CD4-positive, alpha-beta T cell treated with Interleukin-6 for 4 hours (primary cell): ENCODE data around the gene DHRSX.
"Not testable (repeated sequence)": the region's sequence is repeated elsewhere in the genome, so short reads cannot be mapped to it uniquely, and the experiment has no call there.

Source experiments
- DNase-seq: peaks from one replicate; pipeline ENCODE4 v3.0.0-alpha.2; 2020; ENCODE audit warnings: mixed read lengths

DHRSX gene

DNA sequence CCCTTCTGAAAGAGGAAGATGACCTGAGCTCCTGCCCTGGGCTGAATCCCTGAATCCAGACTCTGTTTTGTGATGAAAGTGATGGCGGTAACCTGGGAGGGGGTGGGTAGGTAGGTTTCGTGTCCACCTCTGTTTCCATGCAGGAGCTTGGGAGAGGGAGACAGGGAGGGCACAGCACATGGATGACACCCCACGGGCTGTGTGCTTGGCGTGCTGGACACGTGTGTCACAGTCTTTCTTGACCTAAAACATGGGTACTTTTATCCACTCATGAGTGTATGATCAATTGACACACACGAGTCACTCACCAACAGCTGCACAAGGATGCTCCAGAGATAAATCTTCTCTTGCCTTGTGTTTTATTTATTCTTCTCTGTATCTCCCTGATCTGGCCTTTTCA, 111.5 kb downstream of the DHRSX start:
- no peak for DNase-seq

DNA sequence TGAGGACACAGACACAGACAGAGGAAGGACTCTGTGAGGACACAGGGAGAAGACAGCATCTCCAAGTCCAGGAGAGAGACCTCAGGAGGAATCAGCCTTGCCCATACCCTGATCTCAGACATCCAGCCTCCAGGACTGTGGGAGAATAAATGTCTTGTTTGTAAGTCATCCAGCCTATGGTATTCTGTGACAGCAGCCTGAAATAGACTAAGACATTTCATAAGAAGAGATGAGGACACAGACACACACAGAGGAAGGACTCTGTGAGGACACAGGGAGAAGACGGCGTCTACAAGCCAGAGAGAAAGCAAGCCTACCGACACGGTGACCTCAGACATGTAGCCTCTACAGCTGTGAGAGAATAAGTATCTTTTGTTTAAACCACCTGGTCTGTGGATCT, 112.1 kb downstream of the DHRSX start:
- no peak for DNase-seq

DNA sequence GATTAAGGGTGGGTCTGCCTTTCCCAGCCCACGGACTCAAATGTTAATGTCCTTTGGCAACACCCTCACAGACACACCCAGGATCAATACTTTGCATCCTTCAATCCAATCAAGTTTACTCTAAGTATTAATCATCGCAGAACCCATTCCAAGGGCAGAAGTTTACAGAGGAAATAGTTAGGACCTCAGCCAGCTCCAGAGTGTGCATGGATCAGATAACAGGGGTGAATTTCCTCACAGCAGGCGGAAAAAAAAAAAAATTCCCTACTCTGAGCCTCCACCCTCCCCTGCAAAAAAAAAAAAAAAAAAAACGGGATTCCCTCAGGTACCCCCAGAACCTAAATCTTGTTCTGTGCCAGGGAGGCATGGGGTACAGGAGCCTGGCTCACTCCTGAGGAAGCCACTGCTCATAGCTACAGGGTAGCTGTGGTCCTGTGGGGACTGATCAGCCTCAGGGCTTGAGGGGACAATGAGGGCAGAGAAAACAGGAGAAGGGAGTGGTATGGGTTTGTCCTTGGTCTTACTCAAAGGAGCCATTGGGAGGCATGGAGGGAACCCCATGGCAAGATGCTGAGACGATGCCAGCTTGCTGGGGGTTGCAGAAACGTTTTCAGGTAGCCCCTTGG, 113.0 kb downstream of the DHRSX start:
- no peak for DNase-seq

DNA sequence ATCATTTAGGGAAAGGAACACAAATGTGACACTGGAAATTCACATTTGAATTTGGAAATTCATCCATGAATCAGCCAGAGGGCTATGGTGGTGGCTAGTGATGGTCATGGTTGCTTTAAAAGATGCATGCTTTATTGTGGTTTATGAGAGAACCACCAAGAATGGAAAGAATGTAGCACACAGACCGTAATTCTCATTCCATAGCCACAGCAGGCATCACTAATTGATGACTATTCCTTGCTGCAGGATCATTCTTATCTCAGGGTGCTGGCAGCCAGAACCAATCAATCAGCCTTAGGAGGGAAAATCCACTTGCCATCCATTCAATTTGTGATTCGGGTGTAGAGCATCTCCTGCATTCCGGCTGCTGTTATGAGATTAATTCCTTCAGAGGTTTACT, 115.6 kb downstream of the DHRSX start:
- DNase-seq, result no peak

DNA sequence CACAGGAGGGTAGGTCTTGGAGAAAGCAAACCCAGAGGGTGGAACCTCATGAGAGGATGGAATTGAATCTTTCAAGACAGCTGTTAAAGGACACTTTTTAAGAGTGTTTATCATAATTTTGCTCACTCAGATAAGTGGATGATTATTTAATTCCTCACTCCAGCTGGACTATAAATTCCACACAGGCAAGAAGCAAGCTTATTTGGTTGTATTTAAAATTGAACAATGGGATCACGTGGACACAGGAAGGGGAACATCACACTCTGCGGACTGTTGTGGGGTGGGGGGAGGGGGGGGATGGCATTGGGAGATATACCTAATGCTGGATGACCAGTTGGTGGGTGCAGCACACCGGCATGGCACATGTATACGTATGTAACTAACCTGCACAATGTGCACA, 116.3 kb downstream of the DHRSX start:
- DNase-seq, result no peak

DNA sequence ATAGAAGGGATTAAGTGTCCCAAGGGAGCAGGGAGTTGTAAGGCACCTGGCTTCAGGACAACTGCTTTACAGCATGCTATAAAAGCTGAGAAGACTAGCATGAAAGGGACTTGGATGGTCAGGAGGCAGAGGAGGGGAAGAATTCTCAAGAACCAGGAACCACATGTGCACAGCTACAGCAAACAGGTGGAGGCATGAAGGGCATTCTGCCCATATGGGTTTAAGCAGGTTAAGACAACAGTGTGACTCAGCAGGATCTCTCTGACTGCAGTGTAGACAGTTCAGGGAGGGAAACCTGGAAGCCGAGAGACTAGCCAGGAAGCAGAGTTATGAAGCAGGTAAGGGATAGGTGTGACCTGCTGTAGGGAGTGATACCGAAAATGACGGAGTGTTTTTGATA, 117.0 kb downstream of the DHRSX start:
- no peak for DNase-seq

DNA sequence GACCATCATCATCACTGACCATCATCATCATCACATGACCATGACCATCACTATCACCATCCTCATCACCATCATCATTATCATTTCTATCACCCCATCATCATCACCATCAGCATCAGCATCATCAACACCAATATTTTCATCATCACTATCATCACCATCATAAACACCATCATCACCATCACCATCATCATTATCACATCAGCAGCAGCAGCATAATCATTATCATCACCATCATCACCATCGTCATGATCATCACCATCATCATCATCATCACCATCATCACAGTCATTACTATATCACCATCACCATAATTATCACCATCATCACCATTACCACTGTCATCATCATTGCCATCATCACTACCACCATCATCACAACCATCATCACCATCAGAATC, 117.6 kb downstream of the DHRSX start:
- no peak for DNase-seq

DNA sequence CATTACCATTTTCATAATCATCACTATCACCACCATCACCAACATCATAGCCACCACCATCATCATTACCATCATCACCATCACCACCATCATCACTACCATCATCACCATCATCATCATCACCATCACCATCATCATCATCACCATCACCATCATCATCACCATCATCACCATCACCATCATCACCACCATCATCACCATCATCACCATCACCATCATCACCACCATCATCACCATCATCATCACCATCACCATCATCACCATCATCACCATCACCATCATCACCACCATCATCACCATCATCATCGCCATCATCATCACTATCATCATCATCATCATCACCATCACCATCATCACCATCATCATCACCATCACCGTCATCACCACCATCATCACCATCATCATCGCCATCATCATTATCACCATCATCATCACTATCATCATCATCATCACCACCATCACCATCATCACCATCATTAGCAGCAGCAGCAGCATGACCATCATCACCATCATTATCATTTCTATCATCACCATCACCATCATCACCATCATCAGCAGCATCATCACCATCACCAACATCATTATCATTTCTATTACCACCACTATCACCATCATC, 118.2 kb downstream of the DHRSX start:
- DNase-seq, result not testable (repeated sequence)

DNA sequence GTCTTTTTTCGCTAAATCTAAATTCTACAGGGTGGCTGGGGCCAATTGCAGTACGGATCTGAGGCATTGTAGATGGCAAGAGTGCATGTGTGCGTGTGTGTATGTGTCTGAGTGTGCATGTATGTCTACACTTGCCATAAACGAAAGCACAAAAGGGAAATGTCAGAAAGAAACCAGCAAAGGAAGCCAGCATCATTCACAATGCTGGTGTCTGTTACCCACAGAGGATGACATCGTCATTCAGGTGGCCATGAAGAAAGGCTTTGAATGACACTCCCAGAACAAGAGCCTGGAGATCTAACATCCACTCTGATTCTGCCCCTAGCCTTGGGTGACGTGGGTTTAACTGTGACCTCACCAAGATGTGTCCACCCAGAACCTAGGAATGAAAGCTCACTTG, 124.6 kb downstream of the DHRSX start:
- no peak for DNase-seq

DNA sequence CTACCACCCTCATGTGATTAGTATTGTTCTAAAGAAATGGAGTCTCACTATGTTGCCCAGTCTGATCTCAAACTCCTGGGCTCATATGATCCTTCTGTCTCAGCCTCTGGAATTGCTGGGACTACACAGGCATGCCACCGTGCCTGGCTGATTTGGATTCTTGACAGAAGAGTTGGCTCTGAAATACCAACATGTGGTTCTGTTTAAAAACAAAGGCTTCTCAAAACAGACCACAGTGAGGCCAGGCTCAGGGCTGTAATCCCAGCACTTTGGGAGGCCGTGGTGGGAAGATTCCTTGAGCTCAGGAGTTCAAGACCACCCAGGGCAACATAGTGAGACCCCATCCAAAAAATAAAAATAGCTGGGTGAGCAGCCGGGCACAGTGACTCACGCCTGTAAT, 126.7 kb downstream of the DHRSX start:
- DNase-seq, result no peak

DNA sequence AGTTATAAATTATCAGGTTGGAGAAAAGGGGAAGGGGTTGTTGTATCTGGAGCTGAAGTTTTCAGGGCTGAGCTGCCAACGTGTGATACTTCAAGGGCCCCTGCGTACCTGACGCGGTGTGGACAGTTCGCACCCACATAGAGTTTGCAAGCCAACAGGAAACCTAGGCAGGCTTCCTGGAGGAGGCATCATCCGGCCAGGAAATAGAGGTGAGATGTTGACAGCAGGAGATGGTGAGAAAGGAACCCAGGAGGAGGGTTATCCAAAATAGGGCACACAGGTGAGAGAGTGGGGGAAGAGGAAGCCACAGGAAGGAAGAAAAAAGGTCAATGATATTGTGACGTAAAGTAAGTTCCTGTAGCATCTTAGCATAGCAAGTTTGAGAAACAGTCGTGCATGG, 127.2 kb downstream of the DHRSX start:
- peak; percentile 10 for DNase-seq

DNA sequence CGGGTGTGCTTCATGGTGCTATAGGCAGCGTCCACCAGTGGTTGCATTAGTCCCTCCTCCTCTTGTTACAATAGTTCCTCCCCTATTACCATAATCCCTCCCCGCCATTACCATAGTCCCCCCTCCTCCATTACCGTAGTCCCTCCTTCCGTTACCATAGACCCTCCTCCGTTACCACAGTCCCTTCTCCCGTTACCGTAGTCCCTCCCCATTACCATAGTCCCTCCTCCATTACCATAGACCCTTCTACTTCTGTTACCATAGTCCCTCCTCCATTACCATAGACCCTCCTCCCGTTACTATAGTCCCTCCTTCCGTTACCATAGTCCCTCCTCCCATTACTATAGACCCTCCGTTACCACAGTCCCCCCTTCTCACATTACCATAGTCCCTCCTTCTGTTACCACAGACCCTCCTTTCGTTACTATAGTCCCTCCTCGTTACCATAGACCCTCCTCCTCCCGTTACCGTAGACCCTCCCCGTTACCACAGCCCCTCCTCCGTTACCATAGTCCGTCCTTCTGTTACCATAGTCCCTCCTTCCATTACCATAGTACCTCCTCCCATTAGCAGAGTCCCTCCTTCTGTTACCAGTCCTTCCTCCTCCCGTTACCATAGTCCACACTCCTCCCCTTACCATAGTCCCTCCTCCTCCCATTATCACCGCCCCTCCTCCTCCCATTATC, 129.6 kb downstream of the DHRSX start:
- no peak for DNase-seq

DNA sequence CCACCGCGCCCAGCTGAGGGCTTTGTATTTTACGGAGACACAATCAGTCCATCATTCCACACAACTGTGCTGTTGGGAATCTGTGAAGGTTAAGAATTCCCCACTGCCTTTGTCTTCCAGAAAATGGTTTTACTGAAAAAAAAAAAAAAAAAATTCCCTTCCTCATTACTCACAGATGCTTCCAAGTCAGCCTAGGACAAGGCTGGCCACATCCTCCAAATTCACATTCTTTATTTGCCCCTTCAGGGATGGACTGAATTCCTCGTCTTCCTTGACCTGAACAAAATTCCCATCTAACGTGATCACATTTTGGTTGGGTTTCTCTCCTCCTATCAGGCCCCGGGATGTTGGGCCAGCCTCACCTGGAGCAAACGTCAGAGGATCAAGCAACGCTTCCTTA, 130.3 kb downstream of the DHRSX start:
- no peak for DNase-seq

DNA sequence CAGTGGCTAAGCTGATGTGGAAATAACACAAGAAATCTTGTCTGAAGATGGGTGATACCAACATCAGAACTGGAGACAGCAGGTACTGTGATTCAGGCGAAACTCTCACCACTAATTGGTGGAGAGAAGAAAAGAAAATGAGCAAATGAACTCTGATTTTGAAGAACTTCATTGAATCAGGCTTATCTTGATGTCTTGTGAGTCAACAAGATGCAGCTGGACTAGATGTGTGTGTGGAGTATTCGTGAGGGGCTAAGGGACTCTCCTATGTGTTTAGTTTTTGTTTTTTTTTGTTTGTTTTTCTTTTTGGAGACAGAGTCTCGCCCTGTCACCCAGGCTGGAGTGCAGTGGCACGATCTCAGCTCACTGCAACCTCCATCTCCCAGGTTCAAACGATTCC, 131.6 kb downstream of the DHRSX start:
- DNase-seq, result no peak

DNA sequence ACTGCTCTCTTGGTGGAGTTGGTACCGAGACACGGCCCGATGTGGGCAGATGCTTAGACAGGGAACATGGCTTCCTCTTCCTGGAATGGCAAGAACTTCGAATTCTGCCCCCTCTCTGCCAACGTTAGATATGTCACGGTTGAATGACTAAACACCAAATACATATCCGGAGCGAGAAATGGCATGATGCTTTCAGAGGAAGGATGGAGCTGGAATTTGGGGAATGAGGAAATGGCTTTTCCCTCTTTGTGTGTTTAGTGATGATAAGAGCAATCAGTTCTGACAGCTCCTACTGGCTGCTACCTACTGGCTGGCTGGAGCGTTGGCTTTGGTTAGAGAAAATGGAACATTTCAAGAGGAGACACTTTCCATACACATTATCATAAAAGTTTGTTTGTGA, 140.0 kb downstream of the DHRSX start:
- DNase-seq, result no peak

DNA sequence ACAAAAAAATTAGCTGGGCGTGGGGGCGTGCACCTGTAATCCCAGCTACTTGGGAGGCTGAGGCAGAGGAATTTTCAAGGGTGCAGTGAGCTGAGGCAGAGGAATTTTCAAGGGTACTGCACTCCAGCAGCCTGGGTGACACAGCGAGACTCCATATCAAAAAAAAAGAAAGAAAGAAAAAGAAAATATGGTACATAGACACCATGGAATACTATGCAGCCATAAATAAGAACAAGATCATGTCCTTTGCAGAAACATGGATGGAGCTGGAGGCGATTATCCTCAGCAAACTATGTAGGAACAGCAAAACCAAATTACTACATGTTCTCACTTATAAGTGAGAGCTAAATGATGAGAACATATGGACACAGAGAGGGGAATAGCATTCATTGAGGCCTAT, 141.3 kb downstream of the DHRSX start:
- not testable (repeated sequence) for DNase-seq

DNA sequence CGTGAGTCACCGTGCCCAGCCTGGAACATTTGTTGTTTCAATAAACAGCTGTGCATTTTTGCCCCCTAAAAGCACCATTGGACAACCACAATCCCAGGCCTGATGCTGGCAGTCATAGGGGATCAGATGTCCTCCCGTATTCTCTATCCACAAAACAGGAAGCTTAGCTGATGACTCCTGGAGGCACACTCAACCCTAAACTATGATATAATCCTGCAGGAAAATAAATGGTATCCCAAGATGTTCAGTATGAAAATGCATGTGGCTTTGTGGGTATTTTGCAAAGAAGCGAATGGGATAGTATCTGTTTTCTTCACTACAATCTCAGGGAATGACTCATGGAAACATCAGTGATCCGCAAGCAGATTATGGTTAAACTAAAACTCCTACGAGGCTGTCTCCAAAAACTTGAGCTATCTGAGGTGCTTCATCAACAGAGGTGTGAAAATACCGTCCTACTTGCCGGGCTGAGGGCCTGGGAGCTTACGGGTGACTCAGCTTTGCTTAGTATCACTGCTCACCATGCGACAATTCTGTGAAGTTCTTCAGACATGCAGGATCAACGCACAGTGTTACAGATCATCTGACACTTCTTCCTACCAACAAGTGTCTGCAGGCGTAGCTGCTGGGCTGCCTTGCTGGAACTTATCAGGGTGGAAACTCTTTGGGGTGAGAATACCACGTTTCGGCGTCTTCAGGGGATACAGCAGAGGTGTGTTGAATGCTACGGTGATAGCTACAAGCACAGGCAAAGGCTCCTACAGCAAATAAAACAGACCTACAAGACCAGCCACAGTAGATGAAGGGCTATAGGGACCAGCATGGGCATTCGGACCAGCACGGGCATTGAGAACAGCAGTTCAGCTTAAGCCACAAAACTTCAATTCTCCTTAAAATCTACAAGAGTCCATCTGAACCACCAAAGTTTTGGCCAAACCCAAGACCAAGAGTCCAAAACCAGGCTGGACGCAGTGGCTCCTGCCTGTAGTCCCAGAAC, 148.5 kb downstream of the DHRSX start:
- no peak for DNase-seq

DNA sequence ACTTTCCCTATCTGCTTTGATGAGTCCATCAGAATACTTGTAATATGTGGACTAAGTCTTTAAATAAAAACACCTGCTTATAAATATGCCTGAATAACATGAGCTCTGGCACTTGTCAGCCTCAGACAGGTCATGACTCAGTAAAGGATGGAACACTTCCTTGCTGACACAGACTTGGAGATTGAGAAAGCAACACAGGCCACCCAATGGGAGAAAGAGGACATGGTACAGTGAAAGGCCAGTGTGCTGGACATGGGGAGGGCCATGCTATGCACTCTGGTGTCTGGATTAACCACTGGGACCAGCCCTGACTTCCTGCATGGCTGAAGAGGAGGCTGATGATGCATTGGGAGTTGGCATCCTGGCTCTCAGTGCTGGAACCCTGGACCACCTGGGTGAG, 149.5 kb downstream of the DHRSX start:
- no peak for DNase-seq

DNA sequence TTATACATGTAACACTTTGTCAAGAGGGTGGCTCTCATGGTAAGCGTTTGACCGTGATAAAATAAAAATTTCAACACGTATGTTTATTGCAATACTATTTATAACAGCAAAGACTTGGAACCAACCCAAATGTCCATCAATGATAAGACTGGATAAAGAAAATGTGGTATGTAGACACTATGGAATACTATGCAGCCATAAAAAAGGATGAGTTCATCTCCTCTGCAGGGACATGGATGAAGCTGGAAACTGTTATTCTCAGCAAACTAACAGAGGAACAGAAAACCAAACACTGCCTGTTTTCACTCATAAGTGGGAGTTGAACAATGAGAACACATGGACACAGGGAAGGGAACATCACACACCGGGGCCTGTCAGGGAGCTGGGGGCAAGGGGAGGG, 150.1 kb downstream of the DHRSX start:
- DNase-seq, result not testable (repeated sequence)

DNA sequence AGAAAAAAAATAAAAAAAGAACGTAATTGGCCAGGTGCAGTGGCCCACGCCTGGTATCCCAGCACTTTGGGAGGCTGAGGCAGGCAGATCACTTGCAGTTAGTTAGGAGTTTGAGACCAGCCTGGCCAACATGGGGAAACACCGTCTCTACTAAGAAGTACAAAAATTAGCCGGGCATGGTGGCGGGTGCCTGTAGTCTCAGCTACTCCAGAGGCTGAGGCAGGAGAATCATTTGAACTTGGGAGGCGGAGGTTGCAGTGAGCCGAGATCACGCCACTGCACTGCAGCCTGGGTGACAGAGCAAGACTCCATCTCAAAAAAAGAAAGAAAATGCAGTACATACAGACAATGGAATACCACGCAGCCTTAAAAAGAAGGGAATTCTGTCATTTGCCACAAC, 150.7 kb downstream of the DHRSX start:
- DNase-seq, result not testable (repeated sequence)

DNA sequence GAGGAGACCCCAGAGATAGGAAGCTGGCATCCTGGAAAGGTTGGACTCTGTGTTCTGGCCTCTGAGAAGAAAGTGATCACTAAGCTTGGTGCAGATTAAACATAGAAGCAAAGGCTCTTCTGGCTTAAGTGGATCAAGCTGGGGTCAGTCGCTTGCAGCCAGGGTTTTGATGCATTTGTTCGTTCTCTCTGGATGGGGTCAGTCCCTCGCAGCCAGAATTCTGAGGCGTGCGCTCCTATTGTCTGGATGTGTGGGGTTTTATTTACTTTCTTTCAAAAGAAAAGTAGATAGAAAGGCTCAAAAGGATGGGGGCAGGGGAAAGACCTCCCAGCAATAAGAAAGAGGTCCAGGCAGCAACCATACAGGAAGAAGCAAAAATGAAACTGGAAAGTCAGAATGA, 152.6 kb downstream of the DHRSX start:
- no peak for DNase-seq

DNA sequence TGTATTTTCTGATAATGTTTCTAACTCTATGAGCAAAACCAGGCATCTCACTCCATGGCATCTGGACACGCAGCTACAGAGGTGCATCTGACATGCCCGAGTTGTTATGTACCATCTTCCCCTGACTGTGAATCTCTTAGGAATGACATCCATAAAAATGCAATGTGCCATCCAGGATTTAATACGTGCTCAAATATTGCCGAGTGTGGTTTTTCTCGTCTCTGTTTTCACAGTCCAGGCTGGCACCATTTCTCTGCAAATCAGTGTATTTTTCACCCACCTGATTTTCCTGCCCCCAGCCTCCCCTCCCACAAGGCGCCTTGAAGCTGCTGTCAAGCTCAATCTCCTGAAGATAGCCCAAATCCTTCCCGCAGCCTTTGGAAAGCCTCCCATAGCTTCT, 154.6 kb downstream of the DHRSX start:
- DNase-seq, result no peak

DNA sequence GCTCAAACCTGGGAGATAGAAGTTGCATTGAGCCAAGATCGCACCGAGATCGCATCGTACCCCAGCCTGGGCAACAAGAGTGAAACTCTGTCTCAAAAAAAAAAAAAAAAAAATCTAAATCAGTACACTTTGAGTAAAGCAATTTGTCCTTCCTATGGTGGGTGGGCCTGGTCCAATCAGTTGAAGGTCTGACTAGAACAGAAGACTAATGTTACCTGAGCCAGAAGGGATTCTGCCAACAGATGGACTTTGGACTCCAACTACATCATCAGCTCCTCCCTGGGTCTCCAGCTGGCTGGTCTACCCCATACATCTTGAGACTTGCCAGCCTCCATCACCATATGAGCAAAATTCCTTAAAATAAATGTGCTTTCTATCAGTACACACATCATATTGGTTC, 155.2 kb downstream of the DHRSX start:
- no peak for DNase-seq
